NCI-H446 treated with DMSO at 0.1 percent for 48 hours (cell line): ENCODE measurements around the gene PREP.
"Not testable (repeated sequence)": the region's sequence is repeated elsewhere in the genome, so short reads cannot be mapped to it uniquely, and the experiment has no call there.

Experiments
- DNase-seq: peaks from one replicate; lab custom pipeline; 2025; lab: John Stamatoyannopoulos, UW

Gene PREP

DNA sequence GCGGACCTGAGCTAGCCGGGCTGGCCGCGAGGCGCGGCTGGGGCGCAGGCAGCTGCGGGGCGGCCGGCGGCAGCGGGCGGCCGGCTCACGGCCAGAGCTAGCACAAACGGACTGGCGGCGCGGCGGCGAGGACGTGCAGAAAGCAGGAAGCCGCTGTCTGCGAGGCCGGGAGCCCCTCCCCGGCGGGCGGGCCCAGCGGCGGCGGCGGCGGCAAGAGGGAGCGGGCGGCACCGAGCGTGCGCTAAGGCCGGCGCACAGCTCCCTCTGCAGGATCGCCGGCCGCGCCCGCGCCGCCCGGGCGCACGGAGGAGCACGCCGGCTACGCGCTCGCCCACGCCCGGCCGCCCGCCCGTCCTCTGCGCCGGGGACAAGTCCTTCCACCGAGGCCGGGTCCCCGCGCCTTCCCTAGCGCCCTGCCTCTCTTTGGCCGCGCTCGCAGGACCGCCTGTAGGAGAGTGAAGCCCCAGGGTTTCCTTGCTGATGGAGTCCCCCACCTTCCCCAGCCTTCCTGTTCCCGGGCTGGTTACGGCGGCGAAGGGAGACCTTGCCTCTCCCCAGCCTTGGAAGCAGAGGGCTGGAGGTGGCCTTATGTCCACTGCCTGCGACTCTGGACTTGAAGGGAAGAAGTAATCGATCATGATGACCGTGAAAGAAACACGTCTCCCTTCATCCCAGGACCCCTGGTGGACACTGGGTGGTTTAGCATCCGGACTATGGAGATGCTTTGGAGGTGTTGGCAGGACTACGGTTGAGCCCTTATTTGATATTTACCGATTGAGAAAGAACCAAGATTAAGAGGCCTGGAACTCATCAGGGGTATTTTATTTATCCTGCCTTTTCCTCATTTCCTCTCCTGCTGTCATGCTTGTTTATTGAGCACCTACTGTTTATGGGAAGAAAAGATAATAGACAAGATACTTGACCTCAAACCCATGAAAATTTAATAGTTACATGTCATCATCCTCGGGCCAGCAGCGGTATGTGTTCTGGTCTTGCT lies at the start of gene PREP:
Gene PREP, minus strand, starts transcription at position 144 of the 997 bp plus-strand sequence. CDS start 191 bp downstream, outside the sequence.
- peak; percentile 57 for DNase-seq

DNA sequence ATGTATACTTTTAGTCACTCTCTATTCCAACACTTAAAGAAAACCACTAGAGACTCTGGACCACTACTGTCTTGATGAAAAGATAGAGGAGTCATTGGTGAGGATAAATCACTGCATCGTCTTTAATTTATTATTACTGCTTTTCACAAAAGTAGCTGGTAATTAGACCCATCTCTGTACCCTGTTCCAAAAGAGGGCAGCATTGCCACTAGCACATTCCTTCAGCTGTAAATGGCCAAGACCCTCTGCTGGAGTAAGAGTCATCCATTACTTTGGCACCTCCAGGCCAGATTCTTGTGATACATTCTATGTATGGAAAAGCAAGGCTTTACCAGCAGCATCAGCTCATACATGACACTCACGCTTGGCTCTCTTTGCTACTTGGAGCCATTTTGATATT lies 49.5 kb upstream of the PREP start:
- no peak for DNase-seq

DNA sequence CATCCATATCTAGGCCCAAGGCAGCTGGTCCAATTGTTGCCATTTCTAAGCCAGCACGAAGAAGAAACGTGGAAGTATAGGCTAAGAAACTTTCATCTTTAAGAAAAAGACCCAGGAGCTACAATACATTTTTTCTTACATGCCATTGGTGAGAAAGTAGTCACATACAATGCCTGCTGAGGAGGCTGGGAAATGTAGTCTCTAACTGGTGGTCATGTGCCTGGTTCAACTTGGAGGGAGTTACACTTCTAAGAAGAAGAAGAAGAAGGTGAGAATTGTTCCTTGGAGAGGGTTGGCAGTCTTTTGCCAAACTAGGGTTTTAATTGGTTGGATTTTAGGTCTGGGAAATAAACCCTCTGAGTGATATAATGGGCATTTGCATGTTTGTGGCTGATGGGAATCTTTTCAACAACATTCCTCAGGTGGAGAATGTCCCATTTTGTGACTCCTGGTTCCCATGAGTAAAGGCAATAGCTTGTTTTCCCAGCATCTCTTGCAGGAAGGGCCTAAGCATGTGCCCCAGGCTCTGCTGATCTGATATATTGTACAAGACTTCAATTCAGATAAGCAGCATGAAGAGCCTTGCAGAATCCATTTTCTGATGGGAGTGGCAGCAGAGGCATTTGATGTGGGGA lies 47.0 kb upstream of the PREP start:
- no peak for DNase-seq

DNA sequence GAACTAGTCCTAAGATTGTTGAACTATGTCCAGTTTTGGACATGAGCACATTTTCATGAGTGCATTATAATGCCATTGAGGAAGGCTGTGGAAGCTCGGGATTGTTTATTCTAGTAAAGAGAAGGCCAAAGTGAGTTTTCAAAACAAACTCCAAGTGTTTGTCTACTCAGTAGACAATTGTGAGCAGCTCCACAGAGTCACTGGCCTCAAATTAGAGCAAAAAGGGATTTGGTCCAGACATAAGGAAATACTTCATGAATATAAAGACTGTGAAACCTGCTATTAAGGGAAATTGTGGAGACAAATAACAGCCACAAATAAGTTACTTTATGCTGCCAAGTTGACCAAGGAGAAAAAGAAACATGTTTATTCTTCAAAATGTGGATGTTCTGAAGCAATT lies 42.6 kb upstream of the PREP start:
- DNase-seq, result no peak

DNA sequence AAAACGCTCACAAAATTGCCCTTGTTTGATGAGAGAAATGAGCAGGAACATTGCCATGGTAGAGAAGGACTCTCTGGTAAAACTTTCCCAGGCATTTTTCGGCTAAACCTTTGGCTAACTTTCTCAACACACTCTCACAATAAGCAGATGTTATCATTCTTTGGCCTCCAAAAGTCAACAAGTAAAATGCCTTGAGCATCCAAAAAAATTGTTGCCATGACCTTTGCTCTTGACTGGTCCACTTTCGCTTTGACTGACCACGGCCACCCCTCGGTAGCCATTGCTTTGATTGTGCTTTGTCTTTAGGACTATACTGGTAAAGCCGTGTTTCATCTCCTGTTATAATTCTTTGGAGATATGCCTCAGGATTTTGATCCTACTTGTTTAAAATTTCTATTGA lies 41.1 kb upstream of the PREP start:
- DNase-seq, result no peak

DNA sequence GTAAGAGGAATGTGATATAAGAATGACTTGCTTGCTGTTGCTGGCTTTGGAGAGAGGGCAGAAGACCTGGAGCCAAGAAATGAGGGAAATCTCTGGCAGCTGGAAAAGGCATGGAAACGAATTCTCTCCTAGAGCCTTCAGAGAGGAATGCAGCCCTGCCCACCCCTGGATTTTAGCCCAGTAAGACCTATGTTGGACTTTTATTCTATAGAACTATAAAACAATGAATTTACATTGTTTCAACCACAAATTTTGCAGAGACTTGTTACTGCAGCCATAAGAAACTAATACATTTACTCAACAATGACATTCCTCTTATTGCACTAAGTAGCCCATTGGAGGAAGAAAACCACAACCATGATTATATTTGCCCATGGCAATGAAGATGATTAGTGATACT lies 39.5 kb upstream of the PREP start:
- no peak for DNase-seq

DNA sequence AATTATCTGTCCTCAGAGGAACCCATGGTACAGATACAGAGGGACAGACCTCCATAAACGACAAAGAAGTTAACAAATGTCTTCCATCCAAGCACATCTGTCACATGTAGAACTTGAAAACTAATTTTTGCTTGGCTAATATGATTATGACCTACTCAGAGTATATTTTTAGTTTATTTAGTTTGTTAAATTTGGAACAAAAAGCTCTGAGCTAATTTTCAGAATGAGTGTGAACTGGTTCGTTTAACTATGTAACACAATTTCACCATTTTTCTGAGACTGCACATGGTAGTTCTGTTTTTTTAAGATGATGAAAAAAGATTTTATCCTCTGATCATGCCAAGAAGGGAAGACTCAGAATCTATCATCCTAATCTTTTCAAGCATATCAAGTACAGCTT lies 34.4 kb upstream of the PREP start:
- no peak for DNase-seq

DNA sequence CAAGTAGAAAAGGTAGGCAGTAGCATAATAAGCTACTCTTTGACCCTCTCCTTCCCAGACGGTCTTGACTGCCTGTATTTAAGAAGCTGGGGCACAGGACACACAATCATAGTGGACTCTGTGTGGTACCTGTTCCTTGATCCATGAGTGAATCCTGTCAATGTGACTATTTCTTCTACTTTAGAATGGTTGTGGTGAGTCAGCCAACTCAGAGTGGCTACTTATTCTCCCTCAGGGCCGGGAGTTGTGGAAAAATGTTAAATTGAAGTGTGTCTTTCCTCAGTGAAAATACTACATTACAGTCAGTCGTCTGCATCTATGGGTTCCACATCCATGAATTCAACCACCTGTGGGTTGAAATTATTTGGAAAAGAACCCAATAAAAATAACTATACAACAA lies 30.8 kb upstream of the PREP start:
- DNase-seq, result no peak

DNA sequence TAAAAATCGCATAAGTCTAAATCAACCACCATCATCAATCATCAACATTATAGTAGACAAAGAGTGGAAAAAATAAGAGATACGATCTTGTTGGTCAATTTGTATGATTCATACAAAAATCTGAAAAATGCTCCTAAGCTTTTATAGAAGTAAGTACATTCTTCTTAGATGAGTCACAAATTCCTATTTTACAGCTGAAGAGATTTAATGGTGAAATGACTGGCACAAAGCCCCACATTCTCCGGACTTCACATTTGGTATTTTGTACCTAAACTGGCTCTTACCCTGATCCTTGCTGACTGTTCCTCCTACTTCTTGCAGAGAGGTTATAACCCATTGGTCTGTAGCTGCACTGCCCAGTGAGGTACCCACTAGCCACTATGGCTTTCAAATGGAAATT lies 29.9 kb upstream of the PREP start:
- peak; percentile 11 for DNase-seq

DNA sequence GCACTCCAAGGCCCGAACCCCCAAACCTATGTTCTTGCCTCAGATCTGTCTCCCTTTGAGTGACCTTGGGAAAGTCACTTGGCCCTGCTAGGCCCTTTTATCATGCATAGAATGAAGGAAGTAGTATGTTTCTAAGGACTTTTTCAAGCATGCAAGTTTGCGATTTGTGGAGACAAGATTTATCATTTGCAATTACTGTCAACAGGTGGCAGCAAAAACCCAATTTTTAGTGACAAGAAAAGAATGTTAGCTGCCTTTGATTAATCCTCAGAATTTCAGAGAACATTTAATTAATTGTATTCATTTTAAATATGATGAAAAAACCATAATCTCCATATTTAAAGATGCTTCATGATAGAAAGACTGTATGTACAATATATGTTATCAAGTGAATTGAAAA lies 28.3 kb upstream of the PREP start:
- DNase-seq, result no peak

DNA sequence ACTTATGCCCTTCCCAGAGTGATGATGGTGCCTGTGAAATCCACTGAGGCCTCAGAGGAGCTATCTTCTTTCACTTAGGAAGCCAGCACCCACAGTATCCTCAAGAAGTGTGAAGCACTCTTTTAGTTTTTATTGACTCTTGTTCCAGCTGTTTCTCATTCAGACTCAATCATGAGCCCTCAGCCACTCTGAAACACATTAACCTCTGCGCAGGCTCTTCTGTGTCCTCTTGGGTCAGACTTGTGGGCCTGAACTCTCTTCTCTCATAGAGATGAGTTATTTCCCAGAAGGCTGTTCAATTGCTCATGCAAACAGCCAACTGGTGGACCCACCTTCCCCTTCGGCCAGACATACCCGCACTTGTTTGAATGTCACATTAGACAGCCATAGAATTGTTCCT lies 27.8 kb upstream of the PREP start:
- DNase-seq, result no peak

DNA sequence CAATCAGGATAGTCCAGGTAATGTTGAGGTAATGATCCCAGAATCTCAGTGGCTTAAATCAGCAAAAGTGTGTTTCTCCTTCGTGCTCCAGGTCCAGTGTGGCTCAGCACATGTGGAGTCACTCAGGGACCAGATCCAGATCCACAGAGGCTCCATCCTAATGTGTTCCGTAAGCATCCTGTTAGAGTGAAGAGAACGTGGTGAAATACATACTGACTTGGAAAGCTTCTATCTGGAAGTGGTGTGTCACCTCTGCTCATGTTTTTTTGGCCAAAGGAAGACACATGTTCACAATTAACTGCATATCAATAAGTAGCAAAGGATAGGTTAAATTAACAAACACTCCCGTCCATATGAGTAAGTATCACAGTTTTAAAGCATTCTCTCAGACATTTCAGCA lies 26.8 kb upstream of the PREP start:
- no peak for DNase-seq

DNA sequence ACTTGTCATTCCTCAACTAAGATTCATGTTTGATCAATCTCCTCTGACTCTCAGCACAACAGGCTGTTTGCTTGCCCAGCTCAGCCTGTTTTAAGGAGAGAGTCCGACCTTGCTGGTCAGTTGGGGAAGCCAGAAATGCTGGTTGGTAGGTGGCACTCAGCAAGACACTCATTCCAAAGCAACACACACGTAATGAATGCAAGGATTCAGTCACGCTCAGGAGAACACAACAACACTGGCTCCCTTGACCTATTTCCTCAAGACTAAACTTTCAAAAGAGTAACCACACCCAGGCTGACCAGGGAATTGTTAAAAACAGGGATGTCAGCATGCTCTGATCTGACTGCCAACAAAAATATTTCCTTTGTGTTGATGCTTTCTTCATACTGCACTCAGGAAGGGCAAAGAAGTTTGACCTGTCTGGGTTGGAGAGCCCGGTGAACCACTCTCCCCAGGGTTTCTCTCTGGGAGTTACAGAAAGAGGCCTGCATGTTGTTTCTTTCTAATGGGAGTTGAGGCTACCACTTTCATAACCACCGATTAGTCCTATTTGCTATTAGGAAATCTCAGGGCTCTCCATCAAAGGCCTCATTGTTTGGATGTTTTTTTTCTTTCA lies 25.6 kb upstream of the PREP start:
- DNase-seq, result no peak

DNA sequence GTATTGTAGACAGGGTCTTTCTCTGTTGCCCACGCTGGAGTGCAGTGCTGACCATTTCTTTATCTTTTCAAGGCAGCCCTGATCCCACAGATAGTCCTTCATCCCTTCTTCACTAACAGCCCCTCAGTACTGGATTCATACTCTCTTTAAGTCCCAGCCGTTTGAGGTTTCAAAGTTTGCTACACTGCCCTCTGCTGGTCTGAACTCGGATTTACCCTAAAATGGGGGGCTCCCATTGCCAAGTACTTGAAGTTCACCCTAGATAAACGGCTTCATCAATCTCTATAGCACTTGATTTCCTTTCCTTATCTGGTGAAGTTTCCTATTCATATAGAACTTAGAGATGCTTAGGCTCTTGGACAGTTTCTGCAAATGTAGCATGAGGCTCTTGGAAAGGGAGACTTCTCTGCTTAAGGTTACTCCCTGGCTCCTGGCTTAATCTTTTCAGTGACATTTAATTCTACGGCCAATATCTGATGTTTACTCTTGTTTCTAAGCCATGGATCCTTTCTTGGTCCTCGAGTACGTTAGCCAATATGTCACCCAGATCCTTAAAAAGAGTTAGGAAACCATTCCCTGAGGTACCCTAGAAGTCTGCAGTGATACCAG lies 21.4 kb upstream of the PREP start:
- DNase-seq, result peak; percentile 6

DNA sequence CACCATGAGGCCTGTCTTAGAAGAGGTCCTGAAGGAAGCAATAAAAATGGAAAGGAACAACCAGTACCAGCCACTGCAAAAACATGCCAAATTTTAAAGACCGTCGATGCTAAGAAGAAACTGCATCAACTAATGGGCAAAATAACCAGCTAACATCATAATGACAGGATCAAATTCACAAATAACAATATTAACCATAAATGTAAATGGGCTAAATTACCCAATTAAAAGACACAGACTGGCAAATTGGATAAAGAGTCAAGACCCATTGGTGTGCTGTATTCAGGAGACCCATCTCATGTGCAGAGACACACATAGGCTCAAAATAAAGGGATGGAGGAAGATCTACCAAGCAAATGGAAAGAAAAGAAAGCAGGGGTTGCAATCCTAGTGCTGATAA lies 14.1 kb upstream of the PREP start:
- DNase-seq, result not testable (repeated sequence)

DNA sequence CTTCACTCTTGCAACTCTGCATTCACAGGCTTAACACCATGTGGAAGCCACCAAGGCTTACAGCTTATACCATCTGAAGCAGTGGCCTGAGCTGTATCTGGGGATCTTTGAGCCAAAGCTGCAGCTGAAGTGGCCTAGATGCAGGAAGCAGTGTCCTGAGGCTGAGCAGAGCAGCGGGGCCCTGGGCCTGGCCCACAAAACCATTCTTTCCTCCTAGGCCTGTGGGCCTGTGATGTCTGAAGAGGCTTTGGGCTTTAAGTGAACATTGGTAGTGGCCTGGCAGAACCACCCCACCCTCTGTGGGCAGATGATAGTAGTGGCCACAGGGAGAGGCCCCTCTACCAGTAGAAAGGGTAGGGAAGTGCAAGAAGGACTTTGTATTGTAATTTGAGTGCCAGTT lies 6.9 kb upstream of the PREP start:
- no peak for DNase-seq

DNA sequence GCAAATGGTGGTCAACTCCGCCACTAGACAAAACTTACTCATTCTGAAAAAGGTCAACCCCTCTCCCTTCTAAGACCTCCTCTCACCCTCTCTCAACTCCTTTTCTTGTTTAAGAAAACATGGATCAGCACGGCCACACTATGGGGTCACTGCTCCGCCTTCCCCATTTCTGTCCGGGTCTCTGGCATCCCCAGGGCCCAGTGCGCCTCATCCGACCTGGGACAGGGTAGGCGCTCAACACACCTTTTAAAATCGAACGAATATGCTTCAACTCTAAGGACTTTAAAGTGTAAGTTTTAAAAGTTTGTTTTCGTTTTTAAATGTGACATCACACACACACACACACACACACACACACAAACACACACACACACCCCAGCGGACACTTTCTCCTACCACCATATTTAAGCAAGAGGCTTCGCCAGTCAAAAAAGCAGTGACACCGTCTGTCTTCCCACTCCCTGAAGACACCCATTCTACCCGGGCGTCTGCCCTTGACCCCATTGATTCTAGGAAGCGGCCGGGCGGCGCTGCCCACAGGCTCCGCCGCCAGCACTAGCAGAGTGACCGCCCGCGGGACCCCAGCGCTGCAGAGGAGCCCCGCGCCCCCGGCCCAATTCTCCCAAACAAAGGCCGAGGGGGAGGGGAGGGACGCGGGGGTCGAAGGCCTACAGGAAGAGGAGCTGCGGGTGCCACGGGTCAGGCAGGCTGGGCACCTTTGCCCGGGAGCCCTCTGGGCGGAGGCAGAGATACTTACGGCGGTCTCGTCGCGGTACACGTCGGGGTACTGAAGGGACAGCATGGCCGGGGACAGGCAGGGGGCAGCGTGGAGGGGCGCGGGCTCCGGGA lies 568 bp downstream of the PREP start:
- no peak for DNase-seq

DNA sequence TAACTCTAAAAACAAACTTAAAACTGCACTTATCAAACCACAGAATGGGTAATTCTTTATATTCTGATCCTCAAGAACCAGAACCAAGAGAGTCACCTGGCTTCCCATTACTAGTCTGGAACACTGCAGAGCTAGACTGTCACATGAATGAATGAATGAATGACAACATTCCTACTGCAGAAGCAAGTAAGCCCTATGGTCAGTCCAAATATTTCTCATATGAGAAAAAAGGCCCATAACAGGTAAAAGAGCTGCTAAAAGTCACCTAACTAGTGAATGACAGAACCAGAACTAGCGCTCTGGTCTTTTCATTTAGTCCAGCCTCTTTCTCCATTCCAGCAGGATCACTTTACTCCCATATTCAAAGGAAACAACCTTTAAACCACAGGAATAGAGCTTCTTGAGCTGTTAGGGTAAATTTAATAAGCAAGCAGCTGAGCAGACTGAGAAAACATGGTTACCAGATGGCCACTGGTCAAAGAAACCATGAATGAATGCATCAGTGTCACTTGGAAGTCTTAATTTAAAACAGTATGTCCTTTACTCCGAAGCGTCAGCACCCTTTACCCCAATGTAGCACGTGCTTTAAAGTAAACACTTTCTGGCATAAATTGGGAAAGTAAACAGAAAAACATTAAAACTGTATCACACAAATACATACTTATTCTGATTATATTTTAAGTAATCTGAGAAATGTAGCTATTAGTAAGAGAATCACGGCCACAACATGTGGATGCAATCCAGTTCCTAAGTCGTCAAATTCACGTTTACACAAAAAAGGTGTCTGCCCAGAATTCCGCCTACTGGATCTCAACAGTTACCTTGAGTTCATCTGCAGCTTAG lies 1.4 kb downstream of the PREP start:
- no peak for DNase-seq

DNA sequence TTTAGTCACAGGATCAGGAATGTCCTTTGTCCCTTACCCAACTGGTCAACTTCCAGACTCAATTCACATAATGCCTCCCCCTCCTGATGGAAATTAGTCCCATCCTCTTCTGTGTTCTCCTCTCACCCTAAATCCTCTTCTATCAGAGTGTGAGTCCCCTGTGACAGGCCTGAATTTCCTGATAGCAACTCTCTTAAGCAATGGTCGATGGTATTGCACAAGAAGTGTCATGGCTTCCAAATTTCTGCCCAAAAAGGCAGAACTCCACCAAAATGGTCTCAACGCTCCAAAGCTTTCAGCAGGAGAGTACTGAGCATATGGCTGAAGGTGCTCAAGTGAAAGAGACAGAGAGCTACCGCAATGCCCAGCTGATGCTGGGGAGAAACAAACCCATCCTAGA lies 2.4 kb downstream of the PREP start:
- no peak for DNase-seq

DNA sequence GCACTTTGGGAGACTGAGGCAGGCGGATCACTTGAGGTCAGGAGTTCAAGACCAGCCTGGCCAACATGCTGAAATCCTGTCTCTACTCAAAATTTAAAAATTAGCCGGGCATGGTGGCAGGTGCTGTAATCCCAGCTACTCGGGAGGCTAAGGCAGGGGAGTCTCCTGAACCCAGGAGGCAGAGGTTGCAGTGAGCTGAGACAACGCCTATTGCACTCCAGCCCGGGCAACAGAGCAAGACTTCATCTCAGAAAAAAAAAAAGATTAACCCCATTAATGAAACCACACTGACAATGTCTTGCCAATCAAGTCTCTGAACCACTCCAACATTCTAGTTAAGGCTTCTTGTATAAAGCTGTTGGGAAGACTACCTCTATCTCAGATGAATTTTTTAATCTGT lies 4.0 kb downstream of the PREP start:
- DNase-seq, result no peak

DNA sequence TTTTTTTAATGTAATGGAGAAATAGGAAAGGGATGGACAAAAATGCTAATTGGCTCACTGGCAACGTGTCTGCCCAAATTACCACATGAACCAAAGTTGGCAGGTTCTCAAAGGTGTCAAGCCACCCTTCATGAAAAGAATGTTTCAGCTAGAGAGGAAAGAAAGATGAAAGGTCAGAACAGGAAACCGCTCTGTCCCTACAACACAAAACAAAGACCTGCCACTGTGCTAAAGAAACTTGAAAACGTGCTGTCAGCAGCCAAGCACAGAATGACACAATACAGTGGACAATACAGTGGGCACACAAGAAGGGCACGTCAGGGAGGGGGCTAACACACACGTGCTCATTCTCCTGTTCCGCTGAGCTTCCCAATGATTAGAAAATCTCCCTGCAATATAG lies 4.9 kb downstream of the PREP start:
- no peak for DNase-seq
